GM18508 (cell line): ENCODE measurements around the gene PIGN.

Experiments
- ATAC-seq: cut with Tn5 transposase; IDR thresholded peaks from one replicate; pipeline ENCODE4 v1.9.1; 2021; ENCODE audit warnings: moderate number of reproducible peaks; ENCODE audit not compliant: insufficient read depth, unreplicated experiment

The PIGN gene

GRCh38 chr18:62024983-62025382 is 161.9 kb downstream of the PIGN start:
- ATAC-seq, result no peak

GRCh38 chr18:62023536-62023935 is 163.3 kb downstream of the PIGN start:
- ATAC-seq, result no peak

GRCh38 chr18:62018759-62019041 is 168.2 kb downstream of the PIGN start:
- no peak for ATAC-seq

- ATAC-seq, result no peak
Measured at GRCh38 chr18:62018034-62018758, 168.7 kb downstream of the PIGN start.

GRCh38 chr18:62017618-62018017 is 169.2 kb downstream of the PIGN start:
- no peak for ATAC-seq

- ATAC-seq, result no peak
Measured at GRCh38 chr18:62011416-62011815, 175.4 kb downstream of the PIGN start.

- ATAC-seq, result no peak
Measured at GRCh38 chr18:62009521-62009920, 177.3 kb downstream of the PIGN start.

- ATAC-seq, result no peak
Measured at GRCh38 chr18:62001396-62001795, 185.5 kb downstream of the PIGN start.

- no peak for ATAC-seq
Measured at GRCh38 chr18:61998957-61999356, 187.9 kb downstream of the PIGN start.

- ATAC-seq, result no peak
Measured at GRCh38 chr18:61998335-61998734, 188.5 kb downstream of the PIGN start.

GRCh38 chr18:61995618-61996017 is 191.2 kb downstream of the PIGN start:
- ATAC-seq, result no peak

GRCh38 chr18:61993831-61994230 is 193.0 kb downstream of the PIGN start:
- ATAC-seq, result no peak

GRCh38 chr18:61992923-61993322 is 193.9 kb downstream of the PIGN start:
- no peak for ATAC-seq

- no peak for ATAC-seq
Measured at GRCh38 chr18:61992285-61992684, 194.6 kb downstream of the PIGN start.

- ATAC-seq, result no peak
Measured at GRCh38 chr18:61991836-61992235, 195.0 kb downstream of the PIGN start.

GRCh38 chr18:61991201-61991600 is 195.7 kb downstream of the PIGN start:
- no peak for ATAC-seq
